Stomach (tissue), 9 donors: ENCODE data around the gene ACTL10. TPM values are rescaled to one million over a fixed set of nuclear protein-coding genes. Genes with fewer than 3 reads are reported as not detected.

Experiments
- DNase-seq, 2 donors: peaks; one replicate each; pipeline versions ENCODE4 v3.0.0 to v3.0.0-alpha.2; 2013 to 2019
- H3K27ac ChIP-seq, 5 donors: fragments of 200-600 bp in 4 of 5; sonication (generic) in 4 of 5; one replicate each; pipeline ENCODE4 v1.5.1; 2013 to 2019; ENCODE audit warnings: mild to moderate bottlenecking in 1 of 5, moderate library complexity in 1 of 5
- H3K27me3 ChIP-seq, 3 donors: fragments of 200-600 bp; sonication (generic); one replicate each; pipeline ENCODE4 v1.5.1; 2017 to 2019; ENCODE audit warnings: mixed run types in 1 of 3
- H3K36me3 ChIP-seq, 4 donors: fragments of 200-600 bp; sonication (generic); 1 replicate in 3 of 4; 2 replicates in 1 of 4; pipeline ENCODE4 v1.5.1; 2016 to 2019
- H3K4me1 ChIP-seq, 4 donors: fragments of 200-600 bp; sonication (generic); one replicate each; pipeline ENCODE4 v1.5.1; 2016 to 2019
- H3K4me3 ChIP-seq, 4 donors: fragments of 200-600 bp; sonication (generic) in 3 of 4; one replicate each; pipeline ENCODE4 v1.5.1; 2016 to 2019; ENCODE audit warnings: mild to moderate bottlenecking in 1 of 4
- H3K9me3 ChIP-seq, 4 donors: fragments of 200-600 bp; sonication (generic); one replicate each; pipeline ENCODE4 v1.5.1; 2016 to 2019
- EP300 ChIP-seq: sonication (generic); formaldehyde crosslinking; IDR thresholded peaks from one replicate; pipeline ENCODE4 v1.6.1; 2017; ENCODE audit warnings: antibody characterized with exemption
- POLR2A ChIP-seq, 4 donors: fragments of 450-650 bp; IDR thresholded peaks; one replicate each; pipeline ENCODE4 v1.6.1; 2016; ENCODE audit warnings: antibody characterized with exemption in 4 of 4, control low read depth in 2 of 4, mild to moderate bottlenecking in 1 of 4, moderate library complexity in 1 of 4
- POLR2AphosphoS5 ChIP-seq, 3 donors: sonication (generic); formaldehyde crosslinking; IDR thresholded peaks; one replicate each; pipeline ENCODE4 v1.6.1; 2016; ENCODE audit warnings: antibody characterized with exemption in 3 of 3
- WGBS, 5 donors: extraction: QIAGEN DNeasy Blood & Tissue Kit in 3 of 5; methylation state at CpG; one replicate each; pipeline versions ENCODE4 v1.1.5 to v1.1.7; 2013 to 2018; 5-methylcytosine and 5-hydroxymethylcytosine counted together
- intact Hi-C: fragments of 100-400 bp; cut with DNase I; formaldehyde crosslinking; loops from one replicate; pipeline ENCODE4 v1.15.1; 2023; ENCODE audit warnings: low total_unique reads
- polyA plus RNA-seq, 3 donors: library from polyadenylated mRNA; stranded (reverse); fragments of 200-250 nt; gene quantifications; one replicate each; pipeline ENCODE4 v1.2.3, GENCODE V29; 2013
- total RNA-seq, 5 donors: library from RNA; depleted of rRNA; stranded (reverse); fragments of >200 nt; gene quantifications; one replicate each; pipeline versions ENCODE4 v1.1.0 to v1.2.3, GENCODE V29; 2014 to 2016
- TF ChIP-seq, protein P1 (sequence below), 7 experiments: fragments of 450-650 bp in 4 of 7; fragments of 200-600 bp in 3 of 7; sonication (generic) in 3 of 7; IDR thresholded peaks; one replicate each; pipeline ENCODE4 v1.5.1; 2016 to 2019; ENCODE audit warnings: antibody characterized with exemption in 7 of 7, control low read depth in 2 of 7, mild to moderate bottlenecking in 1 of 7
- donor health status: healthy with polysubstance abuse.
- donor health status: Bipolar disorder and iron deficiency.
- donor health status: healthy.

Gene ACTL10
- total and polyA plus RNA-seq, 8 donors = 1.1 to 12.3 (median 1.4) TPM; not detected in 1

- no peak overlapping the region for H3K4me3 ChIP-seq
- peaks cover 0 to 4% (median 0%) of the 10 kb centered on the region in 4 donors for H3K36me3 ChIP-seq
- H3K4me1 ChIP-seq = peaks cover 14 to 28% (median 17%) of the 10 kb centered on the region in 4 donors
- 81 to 87% (median 86%) methylated on average over 9 of the region's 9 CpGs for WGBS, 5 donors
- no peaks in the 10 kb centered on the region for H3K27me3 ChIP-seq
- no peak overlapping the region for H3K27ac ChIP-seq
- H3K9me3 ChIP-seq = no peaks in the 10 kb centered on the region
- no peak for DNase-seq
- intact Hi-C loops = no loop called here
- TF ChIP-seq POLR2A (IDR thresholded peaks at IDR 0.05) (no peak), EP300 (no peak), POLR2AphosphoS5 (IDR thresholded peaks at IDR 0.05) (no peak)
- TF ChIP-seq, protein P1, sequence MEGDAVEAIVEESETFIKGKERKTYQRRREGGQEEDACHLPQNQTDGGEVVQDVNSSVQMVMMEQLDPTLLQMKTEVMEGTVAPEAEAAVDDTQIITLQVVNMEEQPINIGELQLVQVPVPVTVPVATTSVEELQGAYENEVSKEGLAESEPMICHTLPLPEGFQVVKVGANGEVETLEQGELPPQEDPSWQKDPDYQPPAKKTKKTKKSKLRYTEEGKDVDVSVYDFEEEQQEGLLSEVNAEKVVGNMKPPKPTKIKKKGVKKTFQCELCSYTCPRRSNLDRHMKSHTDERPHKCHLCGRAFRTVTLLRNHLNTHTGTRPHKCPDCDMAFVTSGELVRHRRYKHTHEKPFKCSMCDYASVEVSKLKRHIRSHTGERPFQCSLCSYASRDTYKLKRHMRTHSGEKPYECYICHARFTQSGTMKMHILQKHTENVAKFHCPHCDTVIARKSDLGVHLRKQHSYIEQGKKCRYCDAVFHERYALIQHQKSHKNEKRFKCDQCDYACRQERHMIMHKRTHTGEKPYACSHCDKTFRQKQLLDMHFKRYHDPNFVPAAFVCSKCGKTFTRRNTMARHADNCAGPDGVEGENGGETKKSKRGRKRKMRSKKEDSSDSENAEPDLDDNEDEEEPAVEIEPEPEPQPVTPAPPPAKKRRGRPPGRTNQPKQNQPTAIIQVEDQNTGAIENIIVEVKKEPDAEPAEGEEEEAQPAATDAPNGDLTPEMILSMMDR (IDR thresholded peaks at IDR 0.05) = no peak
These were observed 15.1 kb downstream of the ACTL10 start for GRCh38 chr20:33681728-33682353.

DNA sequence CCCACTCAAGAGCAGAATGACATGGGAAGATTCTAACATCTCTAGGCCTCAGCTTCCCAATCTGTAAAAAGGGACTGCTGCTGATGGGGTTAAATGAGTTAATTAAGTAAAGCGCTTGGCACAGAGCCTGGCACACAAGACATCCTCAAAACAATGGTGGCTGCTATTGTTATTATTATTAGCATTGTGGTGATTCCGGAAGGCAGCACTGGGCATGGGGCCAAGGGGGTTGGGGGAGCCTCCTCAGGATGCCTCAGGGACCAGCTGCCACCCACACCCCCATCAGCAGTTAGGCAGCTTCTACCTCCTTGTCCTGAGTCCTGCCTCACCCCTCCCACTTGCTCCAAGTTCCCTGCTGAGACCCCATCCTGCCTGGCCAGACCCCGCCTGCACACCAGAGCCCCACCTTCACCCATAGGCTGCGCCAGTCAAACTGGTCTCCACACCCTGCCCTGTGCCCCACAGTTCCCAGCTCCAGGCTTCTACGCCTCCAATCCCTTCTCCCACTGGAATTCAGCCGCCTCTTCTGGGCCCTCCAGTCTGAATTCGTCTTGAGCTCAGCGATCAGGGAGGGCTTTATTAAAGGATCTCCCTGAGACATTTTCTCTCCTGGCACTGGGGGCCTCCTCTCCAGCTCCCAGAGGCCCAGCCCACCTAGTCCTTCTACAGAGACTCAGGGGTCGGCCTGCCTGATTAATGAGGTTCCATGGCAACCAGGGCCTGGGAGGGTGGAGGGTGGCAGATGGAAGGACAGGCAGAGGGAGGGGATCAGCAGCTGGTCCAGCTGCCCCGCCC lies 18.0 kb downstream of the ACTL10 start:
- DNase-seq = peak in 1 of 2 donors; percentile 81
- H3K9me3 ChIP-seq = no peaks in the 10 kb centered on the region
- WGBS, 5 donors = 25 to 43% (median 35%) methylated on average over 8 to 10 of the region's 10 CpGs
- peak overlapping the region in 4 of 5 donors; percentile 41 to 84 (median 66) for H3K27ac ChIP-seq
- peak overlapping the region in 3 of 4 donors; percentile 48 to 57 (median 48) for H3K4me3 ChIP-seq
- intact Hi-C loops = no loop called here
- H3K27me3 ChIP-seq = no peaks in the 10 kb centered on the region
- TF ChIP-seq EP300 (no peak), POLR2AphosphoS5 (IDR thresholded peaks at IDR 0.05) (no peak), POLR2A (IDR thresholded peaks at IDR 0.05) (no peak)
- TF ChIP-seq, protein P1 (IDR thresholded peaks at IDR 0.05) = no peak
- H3K4me1 ChIP-seq = peaks cover 12 to 33% (median 23%) of the 10 kb centered on the region in 4 donors
- H3K36me3 ChIP-seq = peaks cover 0 to 4% (median 0%) of the 10 kb centered on the region in 4 donors

DNA sequence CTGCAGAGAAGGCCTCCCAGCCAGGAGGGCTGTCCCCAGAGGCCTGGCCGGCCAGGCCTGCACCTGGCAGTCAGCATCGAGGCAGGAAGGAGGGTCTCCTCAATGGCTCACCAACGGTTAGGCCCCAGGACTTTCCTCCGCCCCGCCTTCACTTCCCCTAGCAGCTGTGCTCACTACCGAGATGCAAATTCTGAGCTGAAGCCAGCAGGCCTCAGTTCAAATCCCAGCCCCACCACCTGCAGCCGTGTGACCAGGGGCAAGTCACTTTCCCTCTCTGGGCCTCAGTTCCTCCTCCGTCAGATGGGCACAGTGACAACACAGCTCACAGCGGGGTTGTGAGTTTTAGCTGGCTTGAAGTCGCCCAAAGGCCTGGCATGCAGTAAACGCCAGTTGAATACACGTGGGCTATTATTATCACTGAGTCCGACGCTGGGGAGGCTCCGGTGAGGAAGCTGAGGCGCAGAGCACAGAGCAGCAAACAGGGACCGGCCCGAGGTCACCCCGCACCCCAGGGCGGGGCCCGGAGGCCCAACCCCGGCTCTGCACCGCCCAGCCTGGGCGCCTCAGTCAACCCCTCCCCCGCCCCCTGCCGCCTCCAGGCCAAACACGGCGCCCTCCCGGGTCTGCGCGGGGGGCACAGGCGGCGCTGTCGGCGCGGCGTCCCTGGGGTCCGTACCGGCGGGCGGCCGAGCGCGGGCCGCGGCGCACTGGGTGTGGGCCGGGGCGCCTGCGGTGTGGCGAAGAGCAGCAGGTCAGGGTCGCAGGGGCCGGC lies 18.8 kb downstream of the ACTL10 start:
- intact Hi-C loops = no loop called here
- 1 to 5% (median 2%) methylated on average over 11 to 53 of the region's 53 CpGs for WGBS, 5 donors
- Histone ChIP-seq H3K9me3 (no peaks in the 10 kb centered on the region), H3K36me3 (no peaks in the 10 kb centered on the region), H3K4me3 (peak overlapping the region; percentile 44 to 57 (median 48)), H3K27ac (peak overlapping the region; percentile 41 to 84 (median 52)), H3K27me3 (no peaks in the 10 kb centered on the region), H3K4me1 (peaks cover 12 to 33% (median 23%) of the 10 kb centered on the region in 4 donors)
- DNase-seq = peak in 1 of 2 donors; percentile 76
- TF ChIP-seq EP300 (no peak), POLR2AphosphoS5 (IDR thresholded peaks at IDR 0.05) (no peak), POLR2A (IDR thresholded peaks at IDR 0.05) (no peak)
- TF ChIP-seq, protein P1 (IDR thresholded peaks at IDR 0.05) = no peak
